HepG2 (cell line): ENCODE results near the gene CHD2. TPM values are rescaled to one million over a fixed set of nuclear protein-coding genes. Genes with fewer than 3 reads are reported as not detected.

ENCODE experiments used
- ARNTL ChIP-seq: sonication (generic); formaldehyde crosslinking; IDR thresholded peaks from 2 replicates; pipeline ENCODE4 v1.4.0; 2020; ENCODE audit warnings: mild to moderate bottlenecking, missing genetic modification reagents
- BCL3 ChIP-seq: sonication (generic); formaldehyde crosslinking; IDR thresholded peaks from 2 replicates; pipeline ENCODE4 v1.5.1; 2020; ENCODE audit warnings: mild to moderate bottlenecking, missing genetic modification reagents, moderate library complexity
- CC2D1A ChIP-seq: sonication (generic); formaldehyde crosslinking; IDR thresholded peaks from 2 replicates; pipeline ENCODE4 v1.8.1; 2023; ENCODE audit warnings: mild to moderate bottlenecking, missing genetic modification reagents
- ELF3 ChIP-seq: IDR thresholded peaks from 2 replicates; pipeline ENCODE4 v1.6.1; 2016; ENCODE audit warnings: missing genetic modification reagents, missing compliant biosample characterization
- MEF2D ChIP-seq: sonication (generic); formaldehyde crosslinking; IDR thresholded peaks from 2 replicates; pipeline ENCODE4 v1.5.1; 2020; ENCODE audit warnings: mild to moderate bottlenecking, missing genetic modification reagents
- MIER2 ChIP-seq: IDR thresholded peaks from 2 replicates; pipeline ENCODE4 v1.6.1; 2016; ENCODE audit warnings: missing biosample characterization, missing genetic modification reagents
- MLX ChIP-seq: IDR thresholded peaks from 2 replicates; pipeline ENCODE4 v1.6.1; 2016
- MXD4 ChIP-seq: IDR thresholded peaks from 2 replicates; pipeline ENCODE4 v1.6.1; 2016; ENCODE audit warnings: mild to moderate bottlenecking, missing biosample characterization, missing genetic modification reagents
- RBM39 ChIP-seq: fragments of 200-400 bp; formaldehyde crosslinking; IDR thresholded peaks from one replicate; pipeline ENCODE4 v1.6.1; 2018; ENCODE audit warnings: antibody characterized with exemption, mild to moderate bottlenecking, low read depth, low read length; ENCODE audit not compliant: poor library complexity, severe bottlenecking
- ZNF512B ChIP-seq: sonication (generic); formaldehyde crosslinking; IDR thresholded peaks from 2 replicates; pipeline ENCODE4 v1.5.1; 2020; ENCODE audit warnings: missing genetic modification reagents, mild to moderate bottlenecking, borderline replicate concordance
- ZNF576 ChIP-seq: sonication (generic); formaldehyde crosslinking; IDR thresholded peaks from 2 replicates; pipeline ENCODE4 v1.4.0; 2020; ENCODE audit warnings: mild to moderate bottlenecking, missing genetic modification reagents
- ZNF607 ChIP-seq: sonication (generic); formaldehyde crosslinking; IDR thresholded peaks from 2 replicates; pipeline ENCODE4 v1.5.1; 2020; ENCODE audit warnings: missing genetic modification reagents, mild to moderate bottlenecking, borderline replicate concordance
- ZNF672 ChIP-seq: sonication (generic); formaldehyde crosslinking; IDR thresholded peaks from 2 replicates; pipeline ENCODE4 v1.8.1; 2022; ENCODE audit warnings: missing genetic modification reagents
- polyA plus RNA-seq, 8 experiments: library from polyadenylated mRNA; depleted of rRNA in 3 of 8; stranded (reverse) in 7 of 8; unstranded in 1 of 8; fragments of >200 nt; fragmentation: Illumina TruSeq in 4 of 8; extraction: Trizol in 4 of 8; gene quantifications; 2 replicates each; pipeline versions ENCODE4 v1.2.1 to v1.2.3, GENCODE V29; 2011 to 2016; ENCODE audit warnings: low read depth in 4 of 8, missing spikeins in 1 of 8, mixed read lengths in 1 of 8; ENCODE audit not compliant: insufficient read depth in 1 of 8
- total RNA-seq, 5 experiments: library from RNA; depleted of rRNA; stranded (reverse); fragments of >200 nt; fragmentation: Illumina TruSeq; extraction: Trizol; gene quantifications; 2 replicates each; pipeline ENCODE4 v1.2.3, GENCODE V29; 2016; ENCODE audit warnings: low read depth in 1 of 5
- TF ChIP-seq, protein P1 (sequence below): sonication (generic); formaldehyde crosslinking; IDR thresholded peaks from 2 replicates; pipeline ENCODE4 v1.4.0; 2020; ENCODE audit warnings: missing genetic modification reagents
- TF ChIP-seq, protein P2 (sequence below): sonication (generic); formaldehyde crosslinking; IDR thresholded peaks from 2 replicates; pipeline ENCODE4 v1.5.0; 2020; ENCODE audit warnings: mild to moderate bottlenecking, missing genetic modification reagents

The CHD2 gene
- total and polyA plus RNA-seq, 2 of the 13 experiments (the other 11 are each of a cell fraction or from before 2014, with no cell fraction given) = 54.0 to 54.1 TPM

- TF ChIP-seq, protein P1, sequence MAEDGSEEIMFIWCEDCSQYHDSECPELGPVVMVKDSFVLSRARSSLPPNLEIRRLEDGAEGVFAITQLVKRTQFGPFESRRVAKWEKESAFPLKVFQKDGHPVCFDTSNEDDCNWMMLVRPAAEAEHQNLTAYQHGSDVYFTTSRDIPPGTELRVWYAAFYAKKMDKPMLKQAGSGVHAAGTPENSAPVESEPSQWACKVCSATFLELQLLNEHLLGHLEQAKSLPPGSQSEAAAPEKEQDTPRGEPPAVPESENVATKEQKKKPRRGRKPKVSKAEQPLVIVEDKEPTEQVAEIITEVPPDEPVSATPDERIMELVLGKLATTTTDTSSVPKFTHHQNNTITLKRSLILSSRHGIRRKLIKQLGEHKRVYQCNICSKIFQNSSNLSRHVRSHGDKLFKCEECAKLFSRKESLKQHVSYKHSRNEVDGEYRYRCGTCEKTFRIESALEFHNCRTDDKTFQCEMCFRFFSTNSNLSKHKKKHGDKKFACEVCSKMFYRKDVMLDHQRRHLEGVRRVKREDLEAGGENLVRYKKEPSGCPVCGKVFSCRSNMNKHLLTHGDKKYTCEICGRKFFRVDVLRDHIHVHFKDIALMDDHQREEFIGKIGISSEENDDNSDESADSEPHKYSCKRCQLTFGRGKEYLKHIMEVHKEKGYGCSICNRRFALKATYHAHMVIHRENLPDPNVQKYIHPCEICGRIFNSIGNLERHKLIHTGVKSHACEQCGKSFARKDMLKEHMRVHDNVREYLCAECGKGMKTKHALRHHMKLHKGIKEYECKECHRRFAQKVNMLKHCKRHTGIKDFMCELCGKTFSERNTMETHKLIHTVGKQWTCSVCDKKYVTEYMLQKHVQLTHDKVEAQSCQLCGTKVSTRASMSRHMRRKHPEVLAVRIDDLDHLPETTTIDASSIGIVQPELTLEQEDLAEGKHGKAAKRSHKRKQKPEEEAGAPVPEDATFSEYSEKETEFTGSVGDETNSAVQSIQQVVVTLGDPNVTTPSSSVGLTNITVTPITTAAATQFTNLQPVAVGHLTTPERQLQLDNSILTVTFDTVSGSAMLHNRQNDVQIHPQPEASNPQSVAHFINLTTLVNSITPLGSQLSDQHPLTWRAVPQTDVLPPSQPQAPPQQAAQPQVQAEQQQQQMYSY (CRISPR knock-in tag) = no peak; the same call in 1 of the 2 replicates
- TF ChIP-seq ELF3 (peak; percentile 96), CC2D1A (CRISPR knock-in tag) (no peak), ZNF512B (CRISPR knock-in tag) (no peak; the same call in 1 of the 2 replicates), MLX (CRISPR knock-in tag) (peak; percentile 63), ZNF672 (CRISPR knock-in tag) (no peak), BCL3 (CRISPR knock-in tag) (peak; percentile 37; the same call in 1 of the 2 replicates), MEF2D (peak; percentile 89), ZNF576 (no peak), MXD4 (CRISPR knock-in tag) (peak; percentile 86), ZNF607 (CRISPR knock-in tag) (0 out of 2 replicates have a peak, but pooled peaks have one; percentile 57), ARNTL (CRISPR knock-in tag) (peak; percentile 87), RBM39 (peak; percentile 95), MIER2 (CRISPR knock-in tag) (peak; percentile 71; the same call in 1 of the 2 replicates)
- TF ChIP-seq, protein P2, sequence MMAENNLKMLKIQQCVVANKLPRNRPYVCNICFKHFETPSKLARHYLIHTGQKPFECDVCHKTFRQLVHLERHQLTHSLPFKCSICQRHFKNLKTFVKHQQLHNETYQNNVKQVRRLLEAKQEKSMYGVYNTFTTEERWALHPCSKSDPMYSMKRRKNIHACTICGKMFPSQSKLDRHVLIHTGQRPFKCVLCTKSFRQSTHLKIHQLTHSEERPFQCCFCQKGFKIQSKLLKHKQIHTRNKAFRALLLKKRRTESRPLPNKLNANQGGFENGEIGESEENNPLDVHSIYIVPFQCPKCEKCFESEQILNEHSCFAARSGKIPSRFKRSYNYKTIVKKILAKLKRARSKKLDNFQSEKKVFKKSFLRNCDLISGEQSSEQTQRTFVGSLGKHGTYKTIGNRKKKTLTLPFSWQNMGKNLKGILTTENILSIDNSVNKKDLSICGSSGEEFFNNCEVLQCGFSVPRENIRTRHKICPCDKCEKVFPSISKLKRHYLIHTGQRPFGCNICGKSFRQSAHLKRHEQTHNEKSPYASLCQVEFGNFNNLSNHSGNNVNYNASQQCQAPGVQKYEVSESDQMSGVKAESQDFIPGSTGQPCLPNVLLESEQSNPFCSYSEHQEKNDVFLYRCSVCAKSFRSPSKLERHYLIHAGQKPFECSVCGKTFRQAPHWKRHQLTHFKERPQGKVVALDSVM (CRISPR knock-in tag) = peak; percentile 61
These were observed 4.0 kb downstream of the CHD2 start (continued) for GRCh38 chr15:92903966-92904721.
